ENCODE results near the gene CTNNA3.

DNA sequence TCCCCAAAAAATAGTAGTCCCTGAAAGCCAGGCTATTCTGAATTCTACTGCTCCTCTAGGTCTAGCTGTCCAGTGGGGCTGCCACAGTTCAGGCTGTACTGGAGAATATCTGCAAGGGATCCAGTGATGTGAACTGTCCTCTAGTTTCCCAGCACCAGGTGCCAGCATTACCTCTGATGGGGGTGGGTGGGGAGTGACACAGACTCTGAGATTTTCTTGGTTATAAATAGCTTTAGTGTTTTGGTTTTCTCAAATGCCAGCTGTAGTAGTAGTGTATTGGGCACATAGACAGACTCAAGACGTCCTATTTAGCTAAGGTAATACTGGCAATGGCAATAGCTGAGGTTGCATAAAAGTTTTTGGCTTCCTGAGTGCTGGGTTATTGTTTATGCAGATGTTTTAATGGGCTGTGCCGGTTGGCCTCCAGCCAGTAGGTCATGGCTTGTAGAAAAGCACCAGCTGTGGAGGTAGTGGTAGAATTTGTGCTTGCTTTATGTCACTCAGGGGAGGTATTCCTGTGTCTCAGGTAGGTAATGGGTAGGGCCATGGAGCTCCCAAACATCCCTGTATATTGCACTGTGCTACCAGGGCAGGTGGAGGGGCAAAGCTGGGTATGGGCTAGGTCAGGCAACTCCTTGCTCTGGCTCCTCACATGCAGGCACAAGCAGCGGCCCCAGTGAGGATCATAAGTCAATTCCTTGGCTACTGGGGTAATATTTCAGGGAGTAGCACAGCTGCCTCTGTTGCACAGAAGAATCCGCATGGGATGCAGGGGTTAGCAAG lies 1108.9 kb downstream of the CTNNA3 start:
- TF ChIP-seq, protein P1, sequence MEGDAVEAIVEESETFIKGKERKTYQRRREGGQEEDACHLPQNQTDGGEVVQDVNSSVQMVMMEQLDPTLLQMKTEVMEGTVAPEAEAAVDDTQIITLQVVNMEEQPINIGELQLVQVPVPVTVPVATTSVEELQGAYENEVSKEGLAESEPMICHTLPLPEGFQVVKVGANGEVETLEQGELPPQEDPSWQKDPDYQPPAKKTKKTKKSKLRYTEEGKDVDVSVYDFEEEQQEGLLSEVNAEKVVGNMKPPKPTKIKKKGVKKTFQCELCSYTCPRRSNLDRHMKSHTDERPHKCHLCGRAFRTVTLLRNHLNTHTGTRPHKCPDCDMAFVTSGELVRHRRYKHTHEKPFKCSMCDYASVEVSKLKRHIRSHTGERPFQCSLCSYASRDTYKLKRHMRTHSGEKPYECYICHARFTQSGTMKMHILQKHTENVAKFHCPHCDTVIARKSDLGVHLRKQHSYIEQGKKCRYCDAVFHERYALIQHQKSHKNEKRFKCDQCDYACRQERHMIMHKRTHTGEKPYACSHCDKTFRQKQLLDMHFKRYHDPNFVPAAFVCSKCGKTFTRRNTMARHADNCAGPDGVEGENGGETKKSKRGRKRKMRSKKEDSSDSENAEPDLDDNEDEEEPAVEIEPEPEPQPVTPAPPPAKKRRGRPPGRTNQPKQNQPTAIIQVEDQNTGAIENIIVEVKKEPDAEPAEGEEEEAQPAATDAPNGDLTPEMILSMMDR (IDR thresholded peaks at IDR 0.05; ENCODE audit: low read depth, low read length, poor library complexity, severe bottlenecking) = no peak
- TF ChIP-seq EZH2phosphoT487 (IDR thresholded peaks at IDR 0.05; ENCODE audit: borderline replicate concordance, low read length) = no peak

All from DOHH2 (cell line).